ENCODE measurements around the gene PIP5K1C.

DNA sequence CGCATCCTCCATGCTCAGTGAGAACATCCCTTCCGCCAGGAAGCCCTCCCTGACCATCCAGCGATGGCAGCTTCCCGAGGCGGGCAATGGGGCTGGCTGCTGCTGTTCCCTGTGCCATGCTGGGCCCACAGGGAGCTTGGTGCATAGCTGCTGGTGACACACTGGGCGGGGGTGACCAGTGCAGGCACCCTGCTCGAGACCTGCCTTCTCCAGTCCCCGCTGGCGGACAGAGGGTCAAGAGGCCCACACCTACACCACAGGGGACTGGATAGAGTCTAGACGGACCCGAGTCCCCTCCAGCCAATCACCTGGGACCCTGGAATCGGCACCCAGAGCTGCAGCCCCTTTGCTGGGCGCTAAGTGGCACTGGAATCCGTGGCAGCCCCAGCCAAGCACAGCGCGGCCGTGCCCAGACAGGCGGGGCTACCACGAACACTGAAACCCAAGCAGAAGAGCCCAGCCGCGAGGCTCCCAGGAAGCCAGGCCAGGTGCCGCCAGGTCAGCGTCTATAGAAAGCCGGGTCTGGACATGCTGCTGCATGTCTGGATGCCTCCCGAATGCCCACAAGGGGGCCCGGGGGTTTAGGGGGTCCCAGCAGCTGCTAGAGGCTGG lies 84.6 kb downstream of the PIP5K1C start:
- no peak for TF ChIP-seq POLR2A (IDR thresholded peaks at IDR 0.05)
- TF ChIP-seq, protein P1, sequence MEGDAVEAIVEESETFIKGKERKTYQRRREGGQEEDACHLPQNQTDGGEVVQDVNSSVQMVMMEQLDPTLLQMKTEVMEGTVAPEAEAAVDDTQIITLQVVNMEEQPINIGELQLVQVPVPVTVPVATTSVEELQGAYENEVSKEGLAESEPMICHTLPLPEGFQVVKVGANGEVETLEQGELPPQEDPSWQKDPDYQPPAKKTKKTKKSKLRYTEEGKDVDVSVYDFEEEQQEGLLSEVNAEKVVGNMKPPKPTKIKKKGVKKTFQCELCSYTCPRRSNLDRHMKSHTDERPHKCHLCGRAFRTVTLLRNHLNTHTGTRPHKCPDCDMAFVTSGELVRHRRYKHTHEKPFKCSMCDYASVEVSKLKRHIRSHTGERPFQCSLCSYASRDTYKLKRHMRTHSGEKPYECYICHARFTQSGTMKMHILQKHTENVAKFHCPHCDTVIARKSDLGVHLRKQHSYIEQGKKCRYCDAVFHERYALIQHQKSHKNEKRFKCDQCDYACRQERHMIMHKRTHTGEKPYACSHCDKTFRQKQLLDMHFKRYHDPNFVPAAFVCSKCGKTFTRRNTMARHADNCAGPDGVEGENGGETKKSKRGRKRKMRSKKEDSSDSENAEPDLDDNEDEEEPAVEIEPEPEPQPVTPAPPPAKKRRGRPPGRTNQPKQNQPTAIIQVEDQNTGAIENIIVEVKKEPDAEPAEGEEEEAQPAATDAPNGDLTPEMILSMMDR (IDR thresholded peaks at IDR 0.05), result no peak
